OCI-LY1 (cell line): ENCODE measurements around the gene MYB.

ENCODE experiments used
- H2AFZ ChIP-seq: fragments of 200-600 bp; sonication (generic), shearing (Covaris generic); 2 replicates; pipeline ENCODE4 v1.6.0; 2014; ENCODE audit warnings: antibody characterized with exemption, mild to moderate bottlenecking, low read length
- H3F3A ChIP-seq: fragments of 200-600 bp; sonication (generic), shearing (Covaris generic); 2 replicates; pipeline ENCODE4 v1.6.0; 2014; ENCODE audit warnings: mild to moderate bottlenecking, antibody characterized with exemption, low read length, moderate library complexity; ENCODE audit not compliant: insufficient read depth
- H3K27ac ChIP-seq: fragments of 200-600 bp; sonication (generic); 2 replicates; pipeline ENCODE4 v1.5.1; 2014; ENCODE audit warnings: low read length, mixed run types, mild to moderate bottlenecking, low read depth; ENCODE audit not compliant: poor library complexity, severe bottlenecking
- H3K27me3 ChIP-seq: fragments of 200-600 bp; sonication (generic); 2 replicates; pipeline ENCODE4 v1.6.0; 2014; ENCODE audit warnings: antibody characterized with exemption, mild to moderate bottlenecking, low read length, moderate library complexity; ENCODE audit not compliant: insufficient read depth
- H3K36me3 ChIP-seq: fragments of 200-600 bp; sonication (generic); 2 replicates; pipeline ENCODE4 v1.6.1; 2014; ENCODE audit warnings: mild to moderate bottlenecking, antibody characterized with exemption, low read length, moderate library complexity, mixed read lengths; ENCODE audit not compliant: insufficient read depth
- H3K4me1 ChIP-seq: fragments of 200-600 bp; sonication (generic); 2 replicates; pipeline ENCODE4 v1.5.1; 2014; ENCODE audit warnings: mild to moderate bottlenecking, low read length, moderate library complexity; ENCODE audit not compliant: insufficient read depth, severe bottlenecking
- H3K4me2 ChIP-seq: fragments of 200-600 bp; sonication (generic), shearing (Covaris generic); 2 replicates; pipeline ENCODE4 v1.6.1; 2014; ENCODE audit warnings: low read length
- H3K4me3 ChIP-seq: fragments of 200-600 bp; sonication (generic); 2 replicates; pipeline ENCODE4 v1.5.1; 2014; ENCODE audit warnings: low read length, low read depth, mild to moderate bottlenecking, mixed read lengths; ENCODE audit not compliant: poor library complexity, severe bottlenecking
- H3K79me2 ChIP-seq: fragments of 200-600 bp; shearing (Covaris generic); 2 replicates; pipeline ENCODE4 v1.6.1; 2016; ENCODE audit warnings: mixed run types, low read length, mixed read lengths; ENCODE audit not compliant: insufficient read depth
- H3K9ac ChIP-seq: fragments of 200-600 bp; sonication (generic), shearing (Covaris generic); 2 replicates; pipeline ENCODE4 v1.6.1; 2014; ENCODE audit warnings: mild to moderate bottlenecking, low read length, mixed read lengths
- H3K9me2 ChIP-seq: fragments of 200-600 bp; sonication (generic), shearing (Covaris generic); 2 replicates; pipeline ENCODE4 v1.6.1; 2014; ENCODE audit warnings: low read depth, mild to moderate bottlenecking, low read length, mixed read lengths
- H3K9me3 ChIP-seq: fragments of 200-600 bp; shearing (Covaris generic); 2 replicates; pipeline ENCODE4 v1.6.1; 2014; ENCODE audit warnings: low read length, mixed read lengths
- H4K20me1 ChIP-seq: fragments of 200-600 bp; sonication (generic), shearing (Covaris generic); 2 replicates; pipeline ENCODE4 v1.6.0; 2016; ENCODE audit warnings: mild to moderate bottlenecking, low read length; ENCODE audit not compliant: insufficient read depth
- CTCF ChIP-seq: fragments of 200-600 bp; sonication (generic), shearing (Covaris generic); IDR thresholded peaks from 2 replicates; pipeline ENCODE4 v1.5.1; 2017; ENCODE audit warnings: mild to moderate bottlenecking, antibody characterized with exemption, low read length, moderate library complexity, mixed read lengths
- EZH2 ChIP-seq: fragments of 200-600 bp; sonication (generic), shearing (Covaris generic); IDR thresholded peaks from 2 replicates; pipeline ENCODE4 v1.8.0; 2017; ENCODE audit warnings: borderline replicate concordance, mixed run types, mild to moderate bottlenecking, antibody characterized with exemption, low read length, moderate library complexity, mixed read lengths

The MYB gene

GRCh38 chr6:135179920-135180541 lies 1.1 kb upstream of the MYB start:
- no peak for TF ChIP-seq CTCF
- TF ChIP-seq EZH2: no peak
- H3K4me1 ChIP-seq: peaks cover 45% of the 10 kb centered on the region
- peaks cover 15% of the 10 kb centered on the region; the same call in 1 of the 2 replicates for H3F3A ChIP-seq
- no peaks in the 10 kb centered on the region for H3K27me3 ChIP-seq
- H3K9me2 ChIP-seq: no peaks in the 10 kb centered on the region
- H2AFZ ChIP-seq: no peak overlapping the region
- no peaks in the 10 kb centered on the region for H3K36me3 ChIP-seq
- peaks cover 23% of the 10 kb centered on the region for H3K79me2 ChIP-seq
- peak overlapping the region; percentile 86 for H3K4me3 ChIP-seq
- peak overlapping the region; percentile 88 for H3K27ac ChIP-seq
- H3K9me3 ChIP-seq: no peaks in the 10 kb centered on the region
- H4K20me1 ChIP-seq: no peaks in the 10 kb centered on the region
- H3K4me2 ChIP-seq: peak overlapping the region; percentile 99
- H3K9ac ChIP-seq: peak overlapping the region; percentile 46

- peaks cover 12% of the 10 kb centered on the region for H3K36me3 ChIP-seq
- peak overlapping the region; percentile 81 for H3K4me3 ChIP-seq
- H3K9ac ChIP-seq: peak overlapping the region; percentile 73
- H2AFZ ChIP-seq: no peak overlapping the region
- H3K9me3 ChIP-seq: no peaks in the 10 kb centered on the region
- TF ChIP-seq EZH2: no peak
- no peak for TF ChIP-seq CTCF
- peak overlapping the region; percentile 84 for H3K27ac ChIP-seq
- H3K4me2 ChIP-seq: peak overlapping the region; percentile 84
- peaks cover 43% of the 10 kb centered on the region for H3K4me1 ChIP-seq
- H3F3A ChIP-seq: peaks cover 15% of the 10 kb centered on the region; the same call in 1 of the 2 replicates
- no peaks in the 10 kb centered on the region for H3K9me2 ChIP-seq
- H4K20me1 ChIP-seq: no peaks in the 10 kb centered on the region
- H3K27me3 ChIP-seq: no peaks in the 10 kb centered on the region
- peaks cover 37% of the 10 kb centered on the region for H3K79me2 ChIP-seq
Observed at GRCh38 chr6:135181333-135182070, 394 bp downstream of the MYB start.

- no peaks in the 10 kb centered on the region for H3K9me2 ChIP-seq
- peak overlapping the region; percentile 84 for H3K4me2 ChIP-seq
- H4K20me1 ChIP-seq: no peaks in the 10 kb centered on the region
- peaks cover 42% of the 10 kb centered on the region for H3K79me2 ChIP-seq
- peak overlapping the region; percentile 84 for H3K27ac ChIP-seq
- no peaks in the 10 kb centered on the region for H3K9me3 ChIP-seq
- peak overlapping the region; percentile 81 for H3K4me3 ChIP-seq
- H3K4me1 ChIP-seq: peaks cover 34% of the 10 kb centered on the region
- peaks cover 16% of the 10 kb centered on the region for H3K36me3 ChIP-seq
- peak overlapping the region; percentile 73 for H3K9ac ChIP-seq
- peaks cover 15% of the 10 kb centered on the region; the same call in 1 of the 2 replicates for H3F3A ChIP-seq
- no peak overlapping the region for H2AFZ ChIP-seq
- H3K27me3 ChIP-seq: no peaks in the 10 kb centered on the region
- TF ChIP-seq CTCF (no peak), EZH2 (no peak)
Observed at GRCh38 chr6:135182071-135183001, 1.2 kb downstream of the MYB start.
